Measurements from ENCODE around the gene RBMS1. TPM values are rescaled to one million over a fixed set of nuclear protein-coding genes. Genes with fewer than 3 reads are reported as not detected.

RBMS1 gene
- total RNA-seq (ENCODE audit: low replicate concordance): 73.7 and 94.0 TPM in 2 replicates
- long read RNA-seq, full-length matches to known transcripts: 9 of 38 reads
- long read RNA-seq, partial matches to known transcripts: 5 of 38 reads
- long read RNA-seq, other reads (novel, unspliced or antisense): 24 of 38 reads

- Mint-ChIP-seq H3K36me3 (no peaks in the 10 kb centered on the region), H3K4me3 (peak within 1 kb of the TSS; percentile 92), H3K9me3 (no peaks in the 10 kb centered on the region), H3K27me3 (no peaks in the 10 kb centered on the region), H3K27ac (peak within 1 kb of the TSS; percentile 88), H3K4me1 (ENCODE audit: unreplicated experiment) (peaks cover 19% of the 10 kb centered on the region)
- no peak for TF ChIP-seq CTCF (conservative IDR thresholded peaks at IDR 0.05)
- peak; percentile 80 for DNase-seq (ENCODE audit: extremely low spot score, unreplicated experiment)
These were observed at the start of gene RBMS1 for GRCh38 chr2:160493227-160494028. Gene RBMS1, minus strand, starts transcription at chr2:160493807. Its CDS starts 444 bp downstream, at chr2:160493363.

- no peak overlapping the region for H3K27ac Mint-ChIP-seq
- no peaks in the 10 kb centered on the region for H3K9me3 Mint-ChIP-seq
- no peaks in the 10 kb centered on the region for H3K4me1 Mint-ChIP-seq (ENCODE audit: unreplicated experiment)
- H3K4me3 Mint-ChIP-seq: no peak overlapping the region
- no peaks in the 10 kb centered on the region for H3K36me3 Mint-ChIP-seq
- DNase-seq (ENCODE audit: extremely low spot score, unreplicated experiment): no peak
- no peak for TF ChIP-seq CTCF (conservative IDR thresholded peaks at IDR 0.05)
- no peaks in the 10 kb centered on the region for H3K27me3 Mint-ChIP-seq
These were observed 48.1 kb upstream of the RBMS1 start for GRCh38 chr2:160541745-160542144.

- no peak overlapping the region for H3K4me3 Mint-ChIP-seq
- H3K27me3 Mint-ChIP-seq: no peaks in the 10 kb centered on the region
These were observed 45.1 kb upstream of the RBMS1 start for GRCh38 chr2:160538559-160539355.

DNA sequence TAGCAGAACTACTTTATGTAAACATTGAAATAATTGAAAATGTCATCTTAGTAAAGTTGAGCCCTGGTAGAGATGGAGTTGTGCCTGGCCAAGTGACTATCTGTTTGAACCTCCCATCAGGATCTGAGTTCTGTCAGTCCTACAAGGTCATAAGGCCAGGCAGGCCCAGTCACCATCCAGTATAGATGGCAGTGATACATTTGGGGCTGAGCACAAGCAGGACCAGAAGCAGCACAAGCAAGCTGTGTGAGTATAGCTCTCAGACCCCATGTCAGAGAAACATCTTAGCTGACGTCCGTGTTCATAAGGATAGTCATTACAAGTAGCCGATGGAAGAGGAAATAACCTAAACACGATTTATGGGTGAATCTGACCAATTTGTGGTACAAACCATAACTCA, 44.5 kb upstream of the RBMS1 start:
- H3K4me1 Mint-ChIP-seq (ENCODE audit: unreplicated experiment): peaks cover 3% of the 10 kb centered on the region
- no peaks in the 10 kb centered on the region for H3K36me3 Mint-ChIP-seq
- no peaks in the 10 kb centered on the region for H3K9me3 Mint-ChIP-seq
- H3K4me3 Mint-ChIP-seq: no peak overlapping the region
- no peak for TF ChIP-seq CTCF (conservative IDR thresholded peaks at IDR 0.05)
- no peaks in the 10 kb centered on the region for H3K27me3 Mint-ChIP-seq
- no peak for DNase-seq (ENCODE audit: extremely low spot score, unreplicated experiment)
- no peak overlapping the region for H3K27ac Mint-ChIP-seq

More at GRCh38 chr2:160538559-160539355, 45.1 kb upstream of the RBMS1 start:
- H3K27ac Mint-ChIP-seq: no peak overlapping the region
- no peak for DNase-seq (ENCODE audit: extremely low spot score, unreplicated experiment)
- no peaks in the 10 kb centered on the region for H3K36me3 Mint-ChIP-seq
- no peak for TF ChIP-seq CTCF (conservative IDR thresholded peaks at IDR 0.05)
- H3K9me3 Mint-ChIP-seq: no peaks in the 10 kb centered on the region
- no peaks in the 10 kb centered on the region for H3K4me1 Mint-ChIP-seq (ENCODE audit: unreplicated experiment)

DNA sequence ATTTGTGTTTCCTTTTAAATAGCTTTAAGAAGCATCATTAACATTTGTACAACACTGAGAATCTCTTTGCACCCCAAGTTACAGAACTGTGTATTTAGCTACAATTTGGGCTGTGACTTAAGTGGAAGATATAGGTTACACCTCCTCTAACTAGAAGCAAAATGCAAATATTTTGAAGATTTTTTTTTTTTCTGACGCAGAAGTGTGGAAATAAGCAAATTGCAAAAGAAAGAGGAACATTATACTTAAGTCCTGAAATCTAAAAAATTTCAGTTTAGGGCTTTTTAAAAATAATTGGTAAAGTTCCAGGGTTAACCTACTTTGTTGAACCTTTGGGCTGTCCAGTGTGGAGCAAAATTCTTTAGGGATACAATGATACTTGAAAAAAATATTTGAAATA, 41.4 kb upstream of the RBMS1 start:
- no peak overlapping the region for H3K27ac Mint-ChIP-seq
- no peak overlapping the region for H3K4me3 Mint-ChIP-seq

More for the DNA sequence above, 41.4 kb upstream of the RBMS1 start:
- no peak for DNase-seq (ENCODE audit: extremely low spot score, unreplicated experiment)
- TF ChIP-seq CTCF (conservative IDR thresholded peaks at IDR 0.05): no peak
- Mint-ChIP-seq H3K27me3 (no peaks in the 10 kb centered on the region), H3K9me3 (no peaks in the 10 kb centered on the region), H3K36me3 (no peaks in the 10 kb centered on the region), H3K4me1 (ENCODE audit: unreplicated experiment) (peaks cover 7% of the 10 kb centered on the region)

Data from type B pancreatic cell (in vitro differentiated cells).